ENCODE data around the gene IFNK. TPM values are rescaled to one million over a fixed set of nuclear protein-coding genes. Genes with fewer than 3 reads are reported as not detected.

Gene IFNK
- total RNA-seq, 2 donors from 2014 or later: not detected

DNA sequence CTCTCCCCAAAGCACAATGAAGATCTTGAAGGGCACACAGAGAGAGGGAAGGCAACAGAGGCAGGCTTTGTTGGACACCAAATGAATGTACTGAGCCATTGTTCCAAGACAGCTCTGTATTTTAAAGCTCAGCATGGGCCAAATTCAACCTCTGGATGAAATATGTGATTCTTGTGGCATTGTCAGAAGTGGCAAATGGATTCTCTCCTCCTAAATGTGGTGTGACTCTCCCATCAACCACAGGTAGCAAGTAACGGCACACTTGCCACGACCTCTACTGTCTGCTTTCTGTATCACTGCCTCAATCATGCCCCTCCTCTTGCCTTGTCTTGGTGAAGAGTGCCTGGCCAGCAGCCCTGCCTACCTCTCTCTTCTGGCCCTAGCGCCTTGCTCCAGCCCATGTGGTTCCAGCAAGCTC lies 11.6 kb downstream of the IFNK start:
- H3K4me1 ChIP-seq (replicated peaks): peaks cover 7% of the 10 kb centered on the region

GRCh38 chr9:27536168-27536567 lies 12.1 kb downstream of the IFNK start:
- H3K36me3 ChIP-seq: no peaks in the 10 kb centered on the region
- no peak for TF ChIP-seq POLR2A (IDR thresholded peaks at IDR 0.05)
- TF ChIP-seq CTCF (IDR thresholded peaks at IDR 0.05): no peak
- no peak for TF ChIP-seq POLR2AphosphoS5 (IDR thresholded peaks at IDR 0.05)
- WGBS: 81% methylated on average over 3 of the region's 3 CpGs
- H3K9me3 ChIP-seq: no peaks in the 10 kb centered on the region
- no peak overlapping the region for H3K4me3 ChIP-seq
- intact Hi-C loops (cut with DNase I): no loop called here
- peaks cover 7% of the 10 kb centered on the region for H3K4me1 ChIP-seq (replicated peaks)
- DNase-seq (ENCODE audit: low spot score): no peak
- H3K27ac ChIP-seq: no peak overlapping the region
- no peaks in the 10 kb centered on the region for H3K27me3 ChIP-seq (replicated peaks; ENCODE audit: insufficient read depth)

More for the DNA sequence above, 11.6 kb downstream of the IFNK start:
- no peak overlapping the region for H3K4me3 ChIP-seq
- H3K27me3 ChIP-seq (replicated peaks; ENCODE audit: insufficient read depth): no peaks in the 10 kb centered on the region
- intact Hi-C loops (cut with DNase I): no loop called here
- H3K9me3 ChIP-seq: no peaks in the 10 kb centered on the region
- H3K36me3 ChIP-seq: no peaks in the 10 kb centered on the region
- TF ChIP-seq CTCF (IDR thresholded peaks at IDR 0.05): no peak
- no peak for TF ChIP-seq POLR2A (IDR thresholded peaks at IDR 0.05)
- TF ChIP-seq POLR2AphosphoS5 (IDR thresholded peaks at IDR 0.05): no peak
- no peak for DNase-seq (ENCODE audit: low spot score)
- H3K27ac ChIP-seq: no peak overlapping the region
- WGBS: 81% methylated on average over 3 of the region's 3 CpGs

DNA sequence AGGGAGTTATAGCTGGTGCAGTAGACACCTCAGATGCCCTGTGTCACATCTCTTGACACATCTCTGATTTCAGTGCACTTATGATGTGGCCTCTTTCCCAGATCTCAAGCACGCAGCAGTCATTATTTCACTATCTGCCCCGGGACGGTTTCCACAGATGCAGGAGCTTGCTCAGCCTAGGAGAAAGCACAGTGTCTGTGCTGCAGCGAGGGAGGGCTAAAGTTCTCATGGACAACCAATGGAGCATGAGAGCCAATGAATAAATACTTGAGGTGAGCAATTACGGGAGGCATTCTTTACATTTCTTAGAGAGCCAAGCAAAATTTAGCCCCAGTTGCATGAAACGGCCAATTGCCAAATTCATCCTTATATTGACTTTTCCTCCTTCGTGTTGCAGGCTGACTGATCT lies 12.9 kb downstream of the IFNK start:
- H3K9me3 ChIP-seq: no peaks in the 10 kb centered on the region
- H3K4me1 ChIP-seq (replicated peaks): peaks cover 7% of the 10 kb centered on the region
- no peak for DNase-seq (ENCODE audit: low spot score)
- WGBS: 66% methylated on average over 7 of the region's 7 CpGs
- TF ChIP-seq POLR2AphosphoS5 (IDR thresholded peaks at IDR 0.05) (no peak), POLR2A (IDR thresholded peaks at IDR 0.05) (no peak), CTCF (IDR thresholded peaks at IDR 0.05) (no peak)
- no peaks in the 10 kb centered on the region for H3K36me3 ChIP-seq
- H3K27ac ChIP-seq: no peak overlapping the region
- H3K4me3 ChIP-seq: no peak overlapping the region
- intact Hi-C loops (cut with DNase I): no loop called here
- no peaks in the 10 kb centered on the region for H3K27me3 ChIP-seq (replicated peaks; ENCODE audit: insufficient read depth)

- Histone ChIP-seq H3K27ac (no peak overlapping the region), H3K4me1 (replicated peaks) (peaks cover 7% of the 10 kb centered on the region), H3K4me3 (no peak overlapping the region), H3K27me3 (replicated peaks; ENCODE audit: insufficient read depth) (no peaks in the 10 kb centered on the region), H3K9me3 (no peaks in the 10 kb centered on the region), H3K36me3 (no peaks in the 10 kb centered on the region)
- no peak for TF ChIP-seq POLR2AphosphoS5 (IDR thresholded peaks at IDR 0.05)
- no peak for TF ChIP-seq CTCF (IDR thresholded peaks at IDR 0.05)
- no peak for TF ChIP-seq POLR2A (IDR thresholded peaks at IDR 0.05)
- intact Hi-C loops (cut with DNase I): no loop called here
- 92% methylated on average over 1 of the region's 1 CpG for WGBS
- DNase-seq (ENCODE audit: low spot score): no peak
Measured at GRCh38 chr9:27537756-27538155, 13.7 kb downstream of the IFNK start.

- Histone ChIP-seq H3K27me3 (replicated peaks; ENCODE audit: insufficient read depth) (no peaks in the 10 kb centered on the region), H3K4me3 (no peak overlapping the region), H3K4me1 (replicated peaks) (peaks cover 7% of the 10 kb centered on the region), H3K9me3 (no peaks in the 10 kb centered on the region), H3K36me3 (no peaks in the 10 kb centered on the region), H3K27ac (peak overlapping the region; percentile 77 to 84)
- intact Hi-C loops (cut with DNase I): no loop called here
- TF ChIP-seq POLR2AphosphoS5 (IDR thresholded peaks at IDR 0.05) (no peak), POLR2A (IDR thresholded peaks at IDR 0.05) (no peak), CTCF (IDR thresholded peaks at IDR 0.05) (no peak)
- no peak for DNase-seq (ENCODE audit: low spot score)
- 58% methylated on average over 3 of the region's 3 CpGs for WGBS
Measured at GRCh38 chr9:27538647-27539046, 14.6 kb downstream of the IFNK start.

Measured in prostate gland (tissue), 2 donors.